Mesenchymal stem cell (in vitro differentiated cells and primary cell): ENCODE results near the gene SLC50A1.
"Not testable (repeated sequence)": the region's sequence is repeated elsewhere in the genome, so short reads cannot be mapped to it uniquely, and the experiment has no call there.

Source experiments
- DNase-seq: peaks from one replicate; pipeline ENCODE4 v3.0.0-alpha.2; 2013
- H2AFZ ChIP-seq: one replicate; pipeline ENCODE4 v1.6.1; 2013; ENCODE audit warnings: low read depth, mild to moderate bottlenecking, control low read depth, inconsistent platforms, low read length, moderate library complexity
- H2AK5ac ChIP-seq: 2 replicates; pipeline ENCODE4 v1.6.1; 2013; ENCODE audit warnings: low read length, moderate library complexity, mild to moderate bottlenecking, inconsistent platforms; ENCODE audit not compliant: severe bottlenecking
- H2BK120ac ChIP-seq: one replicate; pipeline ENCODE4 v1.6.1; 2013; ENCODE audit warnings: low read depth, mild to moderate bottlenecking, inconsistent platforms, low read length, moderate library complexity
- H2BK12ac ChIP-seq, 2 experiments: one replicate each; pipeline ENCODE4 v1.6.1; 2013; ENCODE audit warnings: inconsistent platforms in 2 of 2, low read length in 2 of 2, mild to moderate bottlenecking in 2 of 2, moderate library complexity in 2 of 2, control low read depth in 1 of 2
- H2BK15ac ChIP-seq: one replicate; pipeline ENCODE4 v1.6.1; 2013; ENCODE audit warnings: mild to moderate bottlenecking, low read depth, inconsistent platforms; ENCODE audit not compliant: poor library complexity, severe bottlenecking
- H2BK5ac ChIP-seq: 2 replicates; pipeline ENCODE4 v1.6.1; 2013; ENCODE audit warnings: low read depth, mild to moderate bottlenecking, low read length, control low read depth, inconsistent platforms; ENCODE audit not compliant: poor library complexity, severe bottlenecking
- H3K14ac ChIP-seq, 2 experiments: one replicate each; pipeline ENCODE4 v1.6.1; 2013; ENCODE audit warnings: inconsistent platforms in 2 of 2, low read length in 2 of 2, control low read depth in 1 of 2, mild to moderate bottlenecking in 1 of 2, moderate library complexity in 1 of 2
- H3K18ac ChIP-seq, 2 experiments: one replicate each; pipeline ENCODE4 v1.6.1; 2013; ENCODE audit warnings: inconsistent platforms in 2 of 2, low read length in 2 of 2, control low read depth in 1 of 2, low read depth in 1 of 2, mild to moderate bottlenecking in 1 of 2
- H3K23ac ChIP-seq, 2 experiments: one replicate each; pipeline ENCODE4 v1.6.1; 2013; ENCODE audit warnings: inconsistent platforms in 2 of 2, low read length in 2 of 2, mild to moderate bottlenecking in 2 of 2, moderate library complexity in 2 of 2, control low read depth in 1 of 2
- H3K27ac ChIP-seq: 2 replicates; pipeline ENCODE4 v1.5.1; 2013; ENCODE audit warnings: mild to moderate bottlenecking, moderate library complexity, low read length, control low read depth, inconsistent platforms; ENCODE audit not compliant: poor library complexity, severe bottlenecking
- H3K27me3 ChIP-seq, 2 experiments: 2 replicates each; pipeline versions ENCODE4 v1.6.1 to v1.7.0; 2013; ENCODE audit warnings: low read length in 2 of 2, mild to moderate bottlenecking in 2 of 2, moderate library complexity in 2 of 2, control low read depth in 1 of 2, inconsistent platforms in 1 of 2; ENCODE audit not compliant: control insufficient read depth in 1 of 2, insufficient read depth in 1 of 2
- H3K36me3 ChIP-seq, 2 experiments: 2 replicates each; pipeline versions ENCODE4 v1.6.1 to v1.7.0; 2013; ENCODE audit warnings: low read length in 2 of 2, control low read depth in 1 of 2, inconsistent platforms in 1 of 2, low read depth in 1 of 2, mild to moderate bottlenecking in 1 of 2; ENCODE audit not compliant: insufficient read depth in 2 of 2, control insufficient read depth in 1 of 2
- H3K4ac ChIP-seq, 2 experiments: one replicate each; pipeline ENCODE4 v1.6.1; 2013; ENCODE audit warnings: inconsistent platforms in 2 of 2, low read length in 2 of 2, mild to moderate bottlenecking in 2 of 2, moderate library complexity in 2 of 2, control low read depth in 1 of 2, low read depth in 1 of 2
- H3K4me1 ChIP-seq: 2 replicates; pipeline ENCODE4 v1.6.1; 2013; ENCODE audit warnings: low read depth, low read length, control low read depth; ENCODE audit not compliant: control insufficient read depth, insufficient read depth
- H3K4me2 ChIP-seq: 2 replicates; pipeline ENCODE4 v1.6.1; 2013; ENCODE audit warnings: low read length, mild to moderate bottlenecking, inconsistent platforms; ENCODE audit not compliant: poor library complexity, severe bottlenecking
- H3K4me3 ChIP-seq, 2 experiments: 2 replicates each; pipeline versions ENCODE4 v1.5.1 to v1.7.0; 2013; ENCODE audit warnings: low read length in 2 of 2, mild to moderate bottlenecking in 2 of 2, control low read depth in 1 of 2, low read depth in 1 of 2; ENCODE audit not compliant: insufficient read depth in 1 of 2
- H3K79me1 ChIP-seq: replicated peaks from 2 replicates; pipeline ENCODE4 v1.6.1; 2013; ENCODE audit warnings: mild to moderate bottlenecking, control low read depth, low read length, inconsistent platforms; ENCODE audit not compliant: poor library complexity, severe bottlenecking
- H3K9ac ChIP-seq: 2 replicates; pipeline ENCODE4 v1.7.0; 2013; ENCODE audit warnings: mild to moderate bottlenecking, low read length, moderate library complexity
- H3K9me3 ChIP-seq: 2 replicates; pipeline ENCODE4 v1.7.0; 2013; ENCODE audit warnings: mild to moderate bottlenecking, low read length; ENCODE audit not compliant: control insufficient read depth
- H4K8ac ChIP-seq: one replicate; pipeline ENCODE4 v1.6.1; 2013; ENCODE audit warnings: inconsistent platforms, mild to moderate bottlenecking, low read length, moderate library complexity
- H4K91ac ChIP-seq: one replicate; pipeline ENCODE4 v1.6.1; 2013; ENCODE audit warnings: mild to moderate bottlenecking, low read length, inconsistent platforms
- WGBS: methylation state at CpG from one replicate; pipeline ENCODE4 v1.1.7; 2013; ENCODE audit warnings: mixed read lengths; 5-methylcytosine and 5-hydroxymethylcytosine counted together

SLC50A1 gene

GRCh38 chr1:155163785-155164184, 28.1 kb downstream of the SLC50A1 start:
- peaks cover 20 to 23% of the 10 kb centered on the region in 2 experiments for H3K27me3 ChIP-seq
- H3K4me2 ChIP-seq, H3K9me3 ChIP-seq, H2BK5ac ChIP-seq, H3K23ac ChIP-seq, H2AFZ ChIP-seq, H2BK120ac ChIP-seq, H3K4me3 ChIP-seq, H2BK15ac ChIP-seq, H3K27ac ChIP-seq, H2AK5ac ChIP-seq, H3K4me1 ChIP-seq, H3K79me1 ChIP-seq, H4K8ac ChIP-seq, H2BK12ac ChIP-seq, H3K14ac ChIP-seq, H3K18ac ChIP-seq, DNase-seq, H3K36me3 ChIP-seq, H3K9ac ChIP-seq, H3K4ac ChIP-seq, H4K91ac ChIP-seq: not testable (repeated sequence)
- 100% methylated on average over 3 of the region's 4 CpGs for WGBS

DNA sequence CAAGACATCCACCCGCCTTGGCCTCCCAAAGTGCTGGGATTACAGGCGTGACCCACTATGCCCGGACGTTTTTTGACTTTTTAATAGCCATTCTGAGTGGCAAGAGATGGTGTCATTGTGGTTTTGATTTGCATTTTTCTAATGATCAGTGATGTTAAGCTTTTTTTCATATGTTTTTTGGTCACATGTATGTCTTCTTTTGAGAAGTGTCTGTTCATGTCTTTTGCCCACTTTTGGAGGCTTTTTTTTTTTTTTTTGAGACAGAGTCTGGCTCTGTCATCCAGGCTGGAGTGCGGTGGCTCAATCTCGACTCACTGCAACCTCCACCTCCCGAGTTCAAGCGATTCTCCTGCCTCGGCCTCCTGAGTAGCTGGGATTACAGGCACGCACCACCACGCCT, 29.0 kb downstream of the SLC50A1 start:
- H2BK120ac ChIP-seq, H4K8ac ChIP-seq, H3K79me1 ChIP-seq, H2AFZ ChIP-seq, H3K9me3 ChIP-seq, H2BK15ac ChIP-seq, H3K27ac ChIP-seq, H2AK5ac ChIP-seq, H3K4me3 ChIP-seq, H3K9ac ChIP-seq, H4K91ac ChIP-seq, DNase-seq, H3K23ac ChIP-seq, H2BK5ac ChIP-seq, H3K18ac ChIP-seq, H3K14ac ChIP-seq, H2BK12ac ChIP-seq, H3K4me2 ChIP-seq, H3K4me1 ChIP-seq, H3K4ac ChIP-seq: not testable (repeated sequence)
- peaks cover 17 to 23% of the 10 kb centered on the region in 2 experiments for H3K27me3 ChIP-seq
- peaks cover 12 to 14% of the 10 kb centered on the region in 2 experiments for H3K36me3 ChIP-seq
- 92% methylated on average over 9 of the region's 11 CpGs for WGBS

DNA sequence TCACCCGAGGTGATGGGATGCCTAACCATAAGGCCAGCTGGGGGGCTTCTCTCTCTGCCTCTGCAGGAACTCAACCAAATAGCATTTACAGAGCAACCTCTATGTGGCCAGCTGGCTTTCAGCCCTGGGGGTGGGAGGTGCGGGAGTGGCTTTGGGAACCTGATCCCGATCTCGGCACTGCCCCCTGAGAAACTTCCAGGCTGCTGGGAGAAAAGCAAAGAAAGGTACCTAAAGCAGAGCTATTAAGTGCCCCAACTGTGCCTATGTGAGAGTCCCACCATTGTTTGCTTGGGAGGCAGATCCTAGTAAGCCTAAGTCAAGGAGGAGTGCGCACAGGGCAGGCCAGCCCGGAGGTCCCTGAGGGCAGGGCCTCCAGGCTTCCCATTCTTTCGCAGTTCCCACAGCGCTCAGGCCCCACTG, 30.4 kb downstream of the SLC50A1 start:
- WGBS, result 66% methylated on average over 8 of the region's 8 CpGs
- Histone ChIP-seq H2BK120ac (no peak overlapping the region), H3K18ac (no peak overlapping the region)

GRCh38 chr1:155166471-155167165, 31.0 kb downstream of the SLC50A1 start:
- H3K9me3 ChIP-seq, result no peaks in the 10 kb centered on the region
- peak overlapping the region in 1 of 2 experiments; percentile 53 for H3K23ac ChIP-seq
- no peak overlapping the region for H3K4me2 ChIP-seq
- H3K27me3 ChIP-seq, result peaks cover 16 to 17% of the 10 kb centered on the region in 2 experiments
- no peak overlapping the region for H3K4me3 ChIP-seq
- no peak overlapping the region for H2BK5ac ChIP-seq
- no peak overlapping the region for H4K91ac ChIP-seq
- 33% methylated on average over 25 of the region's 27 CpGs for WGBS
- peaks cover 23 to 32% of the 10 kb centered on the region in 2 experiments for H3K36me3 ChIP-seq
- H2AFZ ChIP-seq, result no peak overlapping the region
- no peak overlapping the region for H3K9ac ChIP-seq
- peak; percentile 39 for DNase-seq
- no peak overlapping the region for H2AK5ac ChIP-seq
- H4K8ac ChIP-seq, result no peak overlapping the region
- no peak overlapping the region for H3K18ac ChIP-seq
- H3K79me1 ChIP-seq, result peaks cover 9% of the 10 kb centered on the region
- H3K14ac ChIP-seq, result no peak overlapping the region
- H3K4me1 ChIP-seq, result peaks cover 5% of the 10 kb centered on the region
- no peak overlapping the region for H2BK15ac ChIP-seq
- H3K4ac ChIP-seq, result no peak overlapping the region
- no peak overlapping the region for H2BK12ac ChIP-seq
- peak overlapping the region; percentile 0 for H2BK120ac ChIP-seq
- no peak overlapping the region for H3K27ac ChIP-seq

More for the DNA sequence above, 30.4 kb downstream of the SLC50A1 start:
- peak overlapping the region; percentile 42 for H4K8ac ChIP-seq
- H2AFZ ChIP-seq, result no peak overlapping the region
- peaks cover 9% of the 10 kb centered on the region for H3K79me1 ChIP-seq
- no peak overlapping the region for H2BK5ac ChIP-seq
- H3K9ac ChIP-seq, result no peak overlapping the region
- H3K23ac ChIP-seq, result no peak overlapping the region
- H3K14ac ChIP-seq, result no peak overlapping the region
- H2AK5ac ChIP-seq, result no peak overlapping the region
- peaks cover 5% of the 10 kb centered on the region for H3K4me1 ChIP-seq
- no peak overlapping the region for H2BK12ac ChIP-seq
- H3K4ac ChIP-seq, result no peak overlapping the region
- H2BK15ac ChIP-seq, result no peak overlapping the region
- H3K4me2 ChIP-seq, result no peak overlapping the region
- H3K9me3 ChIP-seq, result no peaks in the 10 kb centered on the region
- peaks cover 21 to 27% of the 10 kb centered on the region in 2 experiments for H3K36me3 ChIP-seq
- peaks cover 16 to 17% of the 10 kb centered on the region in 2 experiments for H3K27me3 ChIP-seq
- no peak overlapping the region for H3K27ac ChIP-seq
- H4K91ac ChIP-seq, result no peak overlapping the region
- no peak for DNase-seq
- no peak overlapping the region for H3K4me3 ChIP-seq
